Left colon (tissue), 2 donors: Measurements from ENCODE around the gene DHRS12. TPM values are rescaled to one million over a fixed set of nuclear protein-coding genes. Genes with fewer than 3 reads are reported as not detected.

Experiments used
- total RNA-seq, 2 donors: library from RNA; stranded (reverse); fragmentation: NEBNext Ultra II Directional; extraction: Animal tissue kit (Norgen Biotek cat#: 25700); gene quantifications; one replicate each; pipeline ENCODE4 v1.2.1, GENCODE V29; 2021
- donor health status: DM: no; HTN: no; CAD: no.
- donor health status: DM: yes; HTN: yes; CAD: no.

The DHRS12 gene
- total RNA-seq, 2 donors from 2014 or later = 15.2 to 15.3 TPM

Other genes starting within 250 kb of the DHRS12 start
- gene WDFY2, start 219.7 kb downstream of the DHRS12 start, total RNA-seq = 1 to 10 TPM; 4.2 to 4.7 TPM
- under 1 TPM; 0.06 to 0.11 TPM for gene TMEM272, start 41.0 kb upstream of the DHRS12 start, total RNA-seq
- not detected for gene CCDC70, start 57.8 kb upstream of the DHRS12 start, total RNA-seq
- 10 to 100 TPM; 18.5 to 27.6 TPM for gene ATP7B, start 207.3 kb upstream of the DHRS12 start, total RNA-seq
- gene ALG11, start 208.2 kb upstream of the DHRS12 start, total RNA-seq = 10 to 100 TPM; 37.2 to 37.7 TPM
- 10 to 100 TPM; 19.9 to 20.9 TPM for gene UTP14C, start 220.5 kb upstream of the DHRS12 start, total RNA-seq